ENCODE measurements around the gene PBXIP1.
A peak's percentile ranks its signal among the peaks of the same experiment; 100 is the strongest.

PBXIP1 gene

DNA sequence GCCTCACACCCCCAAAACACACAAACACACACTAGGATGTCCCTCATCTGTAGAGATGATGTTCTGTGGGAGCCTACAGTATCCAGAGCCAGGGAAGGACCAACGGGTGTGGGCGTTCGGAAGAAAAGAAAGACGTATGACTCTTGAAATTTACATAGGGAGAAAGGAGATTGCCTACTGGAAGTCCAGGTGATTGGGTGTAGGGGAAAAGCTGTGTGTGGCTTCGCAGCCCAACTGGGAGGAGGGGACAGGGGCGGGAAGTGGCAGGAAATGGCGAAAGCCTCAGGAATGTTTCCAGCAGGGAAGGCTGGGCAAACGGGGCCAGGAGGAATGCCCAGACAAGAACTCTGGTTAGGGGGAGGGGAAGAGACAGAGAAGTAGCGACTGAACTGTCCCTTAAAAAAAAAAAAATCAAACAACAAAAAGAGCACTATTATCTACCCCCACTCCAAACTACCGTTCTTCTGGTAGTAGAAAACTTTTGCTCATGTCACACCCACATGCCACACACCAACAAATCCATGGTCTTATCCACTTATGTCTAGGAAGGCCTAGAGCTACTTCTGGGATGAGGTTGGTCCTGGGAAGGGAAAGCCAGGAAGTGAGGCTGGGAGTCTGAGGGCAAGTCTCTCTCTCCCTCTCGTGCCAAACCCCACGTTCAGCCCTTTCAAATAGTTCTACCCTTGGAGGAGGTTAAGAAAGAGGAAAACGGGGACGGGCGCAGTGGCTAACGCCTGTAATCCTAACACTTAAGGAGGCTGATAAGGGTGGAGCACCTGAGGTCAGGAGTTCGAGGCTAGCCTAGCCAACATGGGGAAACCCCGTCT, 16.8 kb upstream of the PBXIP1 start:
- peaks cover 36% of the 10 kb centered on the region for H3K4me1 ChIP-seq
- peak; percentile 78 to 87 for DNase-seq (ENCODE audit: low spot score in 2 of 2)
- no peaks in the 10 kb centered on the region for H3K9me3 ChIP-seq
- H3K36me3 ChIP-seq (replicated peaks): peaks cover 12% of the 10 kb centered on the region
- in situ Hi-C loops (cut with MboI; ENCODE audit: low sequenced_read_pairs): no loop called here
- no peaks in the 10 kb centered on the region for H3K27me3 ChIP-seq (ENCODE audit: low read depth)
- peak overlapping the region; percentile 82 for H3K4me3 ChIP-seq

DNA sequence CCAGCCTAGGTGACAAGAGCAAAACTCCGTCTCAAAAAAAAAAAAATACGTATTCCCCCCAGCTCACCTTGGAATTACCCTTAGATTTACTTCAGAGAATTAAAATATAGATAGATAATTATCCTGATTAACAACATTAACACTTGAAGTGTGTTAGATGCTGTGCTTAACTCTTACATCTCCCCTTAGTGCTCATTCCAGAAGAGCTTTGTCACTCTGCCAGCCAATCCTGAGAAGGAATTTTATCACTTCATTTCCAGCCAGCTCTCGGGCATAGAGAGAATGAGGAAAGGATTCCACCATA, 16.3 kb upstream of the PBXIP1 start:
- Histone ChIP-seq H3K4me1 (peaks cover 36% of the 10 kb centered on the region), H3K4me3 (no peak overlapping the region), H3K9me3 (no peaks in the 10 kb centered on the region), H3K36me3 (replicated peaks) (peaks cover 13% of the 10 kb centered on the region), H3K27me3 (ENCODE audit: low read depth) (no peaks in the 10 kb centered on the region)
- DNase-seq (ENCODE audit: low spot score in 2 of 2): no peak
- in situ Hi-C loops (cut with MboI; ENCODE audit: low sequenced_read_pairs): no loop called here

DNA sequence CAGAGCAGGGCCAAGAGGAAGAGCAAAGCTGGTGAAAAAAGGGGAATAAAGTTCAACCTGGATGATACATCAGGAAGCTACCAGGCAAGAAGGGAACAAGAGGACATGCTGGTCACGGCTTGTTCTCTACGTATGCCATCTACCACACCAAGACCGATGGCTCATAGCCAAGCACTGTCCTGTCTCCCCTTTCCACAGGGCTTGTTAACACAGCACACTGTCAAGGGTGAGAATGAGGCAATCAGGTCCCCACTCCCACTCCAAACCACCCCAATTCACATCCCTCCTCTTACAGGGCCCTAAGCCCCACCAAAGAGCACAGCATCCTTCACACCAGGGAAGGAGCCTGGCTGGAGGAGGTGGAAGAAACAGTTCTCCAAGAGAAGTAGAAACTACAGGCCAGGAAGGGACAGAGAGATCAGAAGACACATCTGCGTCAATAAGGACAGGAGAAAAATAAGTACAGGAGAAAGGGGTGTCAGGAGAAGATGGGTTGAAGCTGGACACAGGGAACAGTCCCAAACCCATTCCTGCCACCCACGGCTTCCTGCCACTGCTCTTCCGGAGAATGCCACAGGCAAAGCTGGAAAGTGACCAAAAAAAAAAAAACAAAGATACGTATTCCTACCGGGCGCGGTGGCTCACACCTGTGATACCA, 15.6 kb upstream of the PBXIP1 start:
- Histone ChIP-seq H3K4me3 (no peak overlapping the region), H3K36me3 (replicated peaks) (peaks cover 19% of the 10 kb centered on the region), H3K27me3 (ENCODE audit: low read depth) (no peaks in the 10 kb centered on the region), H3K9me3 (no peaks in the 10 kb centered on the region), H3K4me1 (peaks cover 32% of the 10 kb centered on the region)
- in situ Hi-C loops (cut with MboI; ENCODE audit: low sequenced_read_pairs): no loop called here
- DNase-seq (ENCODE audit: low spot score in 2 of 2): no peak

DNA sequence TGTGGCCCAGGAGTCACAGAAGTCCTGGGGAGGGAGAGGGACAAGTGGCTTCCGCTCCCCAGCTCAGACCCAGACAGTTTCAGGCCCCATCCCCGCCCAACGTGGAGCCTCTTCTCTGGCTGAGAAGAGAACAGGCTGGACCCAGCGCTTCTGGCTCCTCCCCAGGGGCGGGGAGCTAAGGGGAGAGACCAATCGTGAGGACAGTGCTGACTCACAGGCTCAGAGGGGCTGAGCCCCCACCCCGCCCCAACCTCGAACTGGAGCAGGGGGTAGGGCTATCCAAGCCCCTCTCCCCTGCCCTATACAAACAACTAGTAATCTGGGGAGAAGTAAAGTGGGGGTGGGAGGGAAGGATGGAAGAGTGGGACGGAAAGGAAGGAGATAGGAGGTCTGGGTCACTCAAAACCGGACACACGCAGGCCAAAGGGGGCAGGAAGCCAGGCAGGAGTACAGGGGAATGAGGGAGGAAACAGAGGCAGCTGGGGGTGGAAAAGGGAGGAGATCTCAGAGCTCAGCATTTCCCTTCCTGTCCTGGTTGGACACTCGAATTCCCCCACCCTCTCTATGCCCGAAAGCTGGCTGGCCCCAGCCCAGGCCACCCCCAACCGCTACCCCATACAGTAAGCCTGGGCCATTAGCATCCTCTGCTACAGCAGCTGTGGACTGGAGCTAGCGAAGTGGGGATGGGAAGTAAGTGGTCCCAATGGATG, 14.9 kb upstream of the PBXIP1 start, which contains the start of gene SHC1:
Gene SHC1, minus strand, starts transcription at position 117 of the 710 bp plus-strand sequence. CDS start 221 bp downstream, outside the sequence.
- Histone ChIP-seq H3K4me3 (peak within 1 kb of the TSS; percentile 9), H3K4me1 (peaks cover 27% of the 10 kb centered on the region), H3K36me3 (replicated peaks) (peaks cover 25% of the 10 kb centered on the region), H3K27me3 (ENCODE audit: low read depth) (no peaks in the 10 kb centered on the region), H3K9me3 (no peaks in the 10 kb centered on the region)
- DNase-seq (ENCODE audit: low spot score in 2 of 2): peak; percentile 71 to 93
- in situ Hi-C loops (cut with MboI; ENCODE audit: low sequenced_read_pairs): no loop called here

DNA sequence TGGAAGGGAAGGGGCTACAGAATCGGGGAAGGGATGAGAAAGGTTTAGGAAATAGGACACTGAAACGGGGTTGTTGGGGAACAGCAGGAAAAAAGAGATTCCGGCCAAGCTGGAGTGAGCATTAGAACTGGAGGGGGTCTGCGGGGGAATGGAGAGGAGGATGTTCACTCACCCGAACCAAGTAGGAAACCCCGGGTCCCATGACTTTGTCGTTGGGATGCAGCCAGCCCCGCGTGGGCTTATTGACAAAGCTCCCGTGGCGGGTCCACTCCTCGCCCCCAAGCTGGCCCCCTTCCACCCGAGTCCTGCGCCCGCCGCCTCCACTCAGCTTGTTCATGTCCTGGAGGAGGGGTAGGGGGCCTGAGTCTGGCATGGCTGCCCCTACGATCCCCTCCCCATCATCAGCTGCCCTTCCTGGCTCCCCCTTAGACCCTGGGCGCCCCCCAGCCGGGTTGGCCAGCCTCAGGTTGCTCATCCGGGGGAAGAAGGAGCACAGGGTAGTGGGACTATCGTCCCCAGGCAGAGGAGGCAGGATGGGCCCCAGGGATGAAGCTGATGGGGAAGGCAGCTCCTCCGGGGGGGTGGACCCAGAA, 14.1 kb upstream of the PBXIP1 start:
- in situ Hi-C loops (cut with MboI; ENCODE audit: low sequenced_read_pairs): no loop called here
- Histone ChIP-seq H3K36me3 (replicated peaks) (peaks cover 33% of the 10 kb centered on the region), H3K9me3 (no peaks in the 10 kb centered on the region), H3K4me1 (peaks cover 27% of the 10 kb centered on the region), H3K27me3 (ENCODE audit: low read depth) (no peaks in the 10 kb centered on the region), H3K4me3 (no peak overlapping the region; the same call in 1 of the 2 replicates)
- no peak for DNase-seq (ENCODE audit: low spot score in 2 of 2)

DNA sequence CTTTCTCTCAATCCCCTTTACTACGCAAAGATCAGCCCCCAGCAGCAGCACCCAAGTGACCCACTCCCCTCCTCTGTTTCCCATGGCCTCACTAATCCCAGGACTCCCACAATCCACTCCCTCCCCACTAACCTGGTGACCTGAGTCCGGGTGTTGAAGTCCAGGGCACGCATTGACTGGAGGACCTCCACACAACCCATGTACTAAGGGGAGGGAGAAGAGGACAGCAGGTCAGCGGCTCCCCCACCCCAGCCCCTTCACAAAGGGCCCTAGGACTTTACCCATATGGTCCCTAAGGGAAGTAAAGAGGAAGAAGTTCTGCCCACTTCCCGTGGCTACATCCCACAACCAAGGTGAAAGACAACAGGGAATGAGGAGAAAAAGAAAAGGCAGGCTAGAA, 13.3 kb upstream of the PBXIP1 start:
- Histone ChIP-seq H3K4me1 (peaks cover 27% of the 10 kb centered on the region), H3K9me3 (no peaks in the 10 kb centered on the region), H3K36me3 (replicated peaks) (peaks cover 39% of the 10 kb centered on the region), H3K27me3 (ENCODE audit: low read depth) (no peaks in the 10 kb centered on the region), H3K4me3 (no peak overlapping the region)
- in situ Hi-C loops (cut with MboI; ENCODE audit: low sequenced_read_pairs): no loop called here
- DNase-seq (ENCODE audit: low spot score in 2 of 2): no peak

DNA sequence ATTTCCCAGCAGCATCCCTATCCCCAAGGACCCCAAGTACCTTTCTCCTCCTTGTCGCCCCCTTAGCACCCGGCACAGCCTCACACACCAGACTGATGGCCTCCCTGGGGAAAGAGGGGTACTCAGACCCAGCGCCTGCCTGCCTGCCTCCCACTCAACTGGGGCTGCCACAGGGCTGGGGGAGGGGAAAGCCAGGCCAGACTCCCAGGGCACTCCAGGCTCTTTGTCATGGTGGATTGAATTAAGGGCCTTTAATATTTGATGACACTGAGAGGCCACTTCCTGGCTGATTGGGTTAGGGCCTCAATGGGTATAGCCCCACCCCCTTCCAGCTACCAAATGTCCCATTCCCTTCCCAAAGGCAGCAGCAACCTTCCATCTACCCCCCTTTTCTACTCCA, 12.8 kb upstream of the PBXIP1 start:
- in situ Hi-C loops (cut with MboI; ENCODE audit: low sequenced_read_pairs): no loop called here
- no peaks in the 10 kb centered on the region for H3K27me3 ChIP-seq (ENCODE audit: low read depth)
- peaks cover 27% of the 10 kb centered on the region for H3K4me1 ChIP-seq
- peaks cover 42% of the 10 kb centered on the region for H3K36me3 ChIP-seq (replicated peaks)
- DNase-seq (ENCODE audit: low spot score in 2 of 2): no peak
- H3K9me3 ChIP-seq: no peaks in the 10 kb centered on the region
- H3K4me3 ChIP-seq: no peak overlapping the region

DNA sequence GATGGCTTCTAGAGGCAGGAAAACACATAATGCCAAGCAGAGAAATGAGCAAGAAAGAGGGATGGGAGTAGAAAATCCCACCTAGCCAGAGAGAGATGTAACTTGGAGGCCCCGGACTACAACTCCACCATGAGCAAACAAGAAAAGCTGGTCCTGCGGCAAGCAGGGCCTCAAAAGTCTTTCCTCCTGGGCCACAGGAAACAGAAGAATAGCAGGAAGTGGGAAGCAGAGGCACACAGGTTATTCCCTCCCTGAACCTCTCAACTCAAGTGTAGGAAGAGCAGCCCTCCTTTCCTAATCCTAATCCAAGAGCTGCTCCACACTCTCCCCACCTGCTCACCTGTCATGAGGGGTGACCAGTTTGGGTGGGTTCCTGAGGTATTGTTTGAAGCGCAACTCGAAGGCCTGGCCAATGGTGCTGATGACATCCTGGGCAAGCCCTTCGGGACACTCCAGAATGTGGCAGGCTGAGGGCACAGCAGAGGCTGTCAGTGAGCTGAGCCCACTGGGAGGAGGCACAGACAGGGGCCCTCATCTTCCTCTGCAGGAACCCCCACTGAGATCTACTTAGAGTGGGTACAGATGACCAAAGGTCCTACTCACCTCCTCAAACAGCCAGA, 11.5 kb upstream of the PBXIP1 start:
- Histone ChIP-seq H3K36me3 (replicated peaks) (peaks cover 50% of the 10 kb centered on the region), H3K4me1 (peaks cover 19% of the 10 kb centered on the region), H3K27me3 (ENCODE audit: low read depth) (no peaks in the 10 kb centered on the region), H3K4me3 (no peak overlapping the region), H3K9me3 (no peaks in the 10 kb centered on the region)
- in situ Hi-C loops (cut with MboI; ENCODE audit: low sequenced_read_pairs): no loop called here
- no peak for DNase-seq (ENCODE audit: low spot score in 2 of 2)

DNA sequence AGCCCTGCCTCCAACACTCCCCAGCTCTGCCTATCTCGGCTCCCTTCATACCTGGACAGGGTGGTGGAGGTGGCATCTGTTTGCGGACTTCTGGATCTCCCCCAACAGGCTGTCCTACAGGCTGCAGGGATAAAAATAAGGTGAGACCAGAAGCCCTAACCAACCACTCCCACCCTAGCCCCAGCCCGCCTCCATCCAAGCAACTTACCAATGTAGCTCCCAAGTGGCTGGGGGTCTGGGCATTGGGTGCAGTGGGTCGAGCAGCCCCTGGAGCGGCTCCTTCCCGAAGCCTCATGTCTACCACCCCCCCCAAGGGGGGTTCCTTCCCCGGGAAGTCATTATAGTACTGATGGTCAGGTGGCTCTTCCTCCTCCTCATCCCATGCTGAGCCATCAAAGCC, 10.2 kb upstream of the PBXIP1 start:
- in situ Hi-C loops (cut with MboI; ENCODE audit: low sequenced_read_pairs): no loop called here
- Histone ChIP-seq H3K36me3 (replicated peaks) (peaks cover 50% of the 10 kb centered on the region), H3K27me3 (ENCODE audit: low read depth) (no peaks in the 10 kb centered on the region), H3K9me3 (no peaks in the 10 kb centered on the region), H3K4me3 (no peak overlapping the region), H3K4me1 (peaks cover 11% of the 10 kb centered on the region)
- DNase-seq (ENCODE audit: low spot score in 2 of 2): no peak

DNA sequence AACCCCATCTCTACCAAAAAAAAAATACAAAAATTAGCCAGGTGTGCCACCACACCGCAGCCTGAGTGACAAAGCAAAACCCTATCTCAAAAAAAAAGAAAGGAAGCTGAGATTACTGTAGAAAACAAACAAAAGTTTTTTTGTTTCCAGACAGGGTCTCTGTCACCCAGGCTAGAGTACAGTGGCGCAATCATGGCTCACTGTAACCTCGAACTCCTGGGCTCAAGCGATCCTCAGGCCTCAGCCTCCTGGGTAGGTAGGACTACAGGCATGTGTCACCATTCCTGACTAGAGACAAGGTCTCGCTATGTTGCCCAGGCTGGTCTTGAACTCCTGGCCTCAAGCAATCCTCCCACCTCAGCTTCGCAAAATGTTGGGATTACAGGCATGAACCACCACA, 8.5 kb upstream of the PBXIP1 start:
- Histone ChIP-seq H3K9me3 (no peaks in the 10 kb centered on the region), H3K27me3 (ENCODE audit: low read depth) (no peaks in the 10 kb centered on the region), H3K36me3 (replicated peaks) (peaks cover 56% of the 10 kb centered on the region), H3K4me1 (peaks cover 6% of the 10 kb centered on the region), H3K4me3 (no peak overlapping the region)
- no peak for DNase-seq (ENCODE audit: low spot score in 2 of 2)
- in situ Hi-C loops (cut with MboI; ENCODE audit: low sequenced_read_pairs): loop anchor here (5.0 kb wide), 1 partner anchor 88 kb away; the partner anchor contains the start of gene ADAM15

DNA sequence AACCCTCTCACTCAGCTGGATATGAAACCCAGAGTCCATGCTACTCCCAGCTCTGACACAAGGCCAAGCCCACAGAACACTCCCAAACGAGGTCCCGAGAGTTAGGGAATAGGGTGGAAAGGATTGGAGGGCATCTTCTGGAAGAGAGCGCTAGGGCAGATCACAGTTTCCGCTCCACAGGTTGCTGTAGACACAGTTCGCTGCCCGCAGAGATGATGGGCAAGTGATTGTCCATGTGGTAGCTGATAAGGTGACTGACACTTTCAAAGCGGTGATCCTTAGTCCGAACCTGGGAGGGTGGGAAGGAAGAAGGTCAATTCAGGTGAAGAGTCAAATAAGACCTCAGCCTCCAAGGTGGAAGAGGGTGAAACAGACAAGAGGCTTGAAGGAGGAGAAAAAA, 7.7 kb upstream of the PBXIP1 start:
- Histone ChIP-seq H3K9me3 (no peaks in the 10 kb centered on the region), H3K4me3 (no peak overlapping the region), H3K27me3 (ENCODE audit: low read depth) (no peaks in the 10 kb centered on the region), H3K36me3 (replicated peaks) (peaks cover 63% of the 10 kb centered on the region), H3K4me1 (peaks cover 6% of the 10 kb centered on the region)
- in situ Hi-C loops (cut with MboI; ENCODE audit: low sequenced_read_pairs): loop anchor here (5.0 kb wide), 1 partner anchor 89 kb away; the partner anchor contains the start of gene ADAM15
- no peak for DNase-seq (ENCODE audit: low spot score in 2 of 2)

DNA sequence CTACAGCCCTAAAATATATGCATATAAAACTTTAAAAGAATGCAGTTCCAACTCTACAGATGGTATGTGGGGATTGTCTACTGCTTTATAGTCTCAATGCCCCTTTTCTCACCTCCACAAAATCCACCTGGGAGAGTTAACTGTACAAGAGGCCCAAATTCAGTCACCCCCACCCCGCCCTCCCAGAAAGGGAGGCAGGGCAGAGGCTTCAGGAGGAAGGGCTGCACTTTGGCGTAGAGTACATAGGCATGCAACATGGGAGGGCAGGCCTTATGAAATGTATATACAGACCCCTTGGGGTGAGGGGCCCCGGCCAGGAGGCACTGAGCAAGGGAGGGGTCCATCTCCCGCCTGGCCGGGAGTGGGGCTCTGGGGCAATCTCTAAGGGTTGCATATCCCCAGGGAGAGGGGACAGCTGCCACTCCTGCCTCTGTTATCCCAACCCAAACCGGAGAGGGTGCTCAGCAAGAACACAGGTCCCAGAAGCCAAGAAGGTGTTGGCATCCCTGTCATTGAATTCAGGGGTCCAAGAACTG, 7.0 kb upstream of the PBXIP1 start:
- in situ Hi-C loops (cut with MboI; ENCODE audit: low sequenced_read_pairs): loop anchor here (5.0 kb wide), 1 partner anchor 89 kb away; the partner anchor contains the start of gene ADAM15

DNA sequence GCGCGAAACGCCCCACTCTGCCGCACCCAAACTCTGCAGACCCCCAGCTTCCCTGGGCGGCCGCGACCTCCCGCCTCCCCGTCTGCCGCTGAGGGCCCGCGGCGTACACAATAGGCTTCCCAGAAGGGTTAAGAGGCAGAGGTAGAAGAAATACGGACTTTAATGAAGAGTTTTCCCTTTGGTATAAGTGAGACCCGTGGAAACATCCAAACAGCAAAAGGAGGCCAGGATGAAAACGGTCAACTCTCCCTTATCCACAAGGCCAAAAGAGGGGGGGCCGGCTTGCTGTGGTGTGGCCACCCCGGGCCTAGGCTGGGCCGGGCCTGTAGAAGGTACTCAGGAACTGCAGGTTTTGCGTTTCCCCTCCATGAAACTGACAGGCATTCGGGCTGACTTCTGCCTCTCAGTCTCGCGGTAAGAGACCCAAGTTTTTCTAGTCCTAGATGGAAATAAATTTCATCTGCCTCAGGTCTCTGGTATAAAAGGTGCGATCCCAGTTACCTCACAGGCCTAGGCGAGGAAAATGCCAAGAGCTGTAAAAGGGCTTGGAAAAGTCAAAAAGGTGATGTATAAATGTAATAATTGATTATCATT, 6.4 kb upstream of the PBXIP1 start:
- in situ Hi-C loops (cut with MboI; ENCODE audit: low sequenced_read_pairs): loop anchor here (5.0 kb wide), 1 partner anchor 90 kb away; the partner anchor contains the start of gene ADAM15
- H3K27me3 ChIP-seq (ENCODE audit: low read depth): no peaks in the 10 kb centered on the region
- peak overlapping the region; percentile 96 for H3K4me3 ChIP-seq
- H3K36me3 ChIP-seq (replicated peaks): peaks cover 57% of the 10 kb centered on the region
- DNase-seq (ENCODE audit: low spot score in 2 of 2): no peak
- H3K4me1 ChIP-seq: peaks cover 6% of the 10 kb centered on the region
- no peaks in the 10 kb centered on the region for H3K9me3 ChIP-seq

More for the DNA sequence above, 7.0 kb upstream of the PBXIP1 start:
- Histone ChIP-seq H3K4me3 (peak overlapping the region; percentile 96), H3K4me1 (peaks cover 6% of the 10 kb centered on the region), H3K9me3 (no peaks in the 10 kb centered on the region), H3K36me3 (replicated peaks) (peaks cover 63% of the 10 kb centered on the region), H3K27me3 (ENCODE audit: low read depth) (no peaks in the 10 kb centered on the region)
- no peak for DNase-seq (ENCODE audit: low spot score in 2 of 2)
